H1 (cell line): Measurements from ENCODE around the gene SLC39A7. TPM values are rescaled to one million over a fixed set of nuclear protein-coding genes. Genes with fewer than 3 reads are reported as not detected.
A peak's percentile ranks its signal among the peaks of the same experiment; 100 is the strongest.

Source experiments
- CTCF ChIA-PET: fragments of 300-600 bp; sonication (Branson Sonifier 250); formaldehyde crosslinking; loops from one replicate; lab custom pipeline; 2021; ENCODE audit not compliant: partially characterized antibody; lab: Charles Lee
- POLR2A ChIA-PET: fragments of 300-600 bp; sonication (Branson Sonifier 250); formaldehyde crosslinking; loops from one replicate; lab custom pipeline; 2021; ENCODE audit warnings: inconsistent platforms; ENCODE audit not compliant: partially characterized antibody; lab: Charles Lee
- DNase-seq, 2 experiments: peaks; one replicate each; pipeline versions ENCODE4 v3.0.0 to v3.0.0-alpha.2; 2010 to 2022; ENCODE audit warnings: low spot score in 2 of 2, low read depth in 1 of 2, mixed read lengths in 1 of 2
- FAIRE-seq: peaks from 2 replicates; lab custom pipeline; 2011; peaks lifted over from hg19 to GRCh38; lab: Jason Lieb, UNC
- H2AFZ ChIP-seq: 2 replicates; pipeline ENCODE4 v1.8.1; 2012; ENCODE audit warnings: low read length, inconsistent platforms
- H2AK5ac ChIP-seq: 2 replicates; pipeline ENCODE4 v1.6.1; 2013; ENCODE audit warnings: low read depth, low read length
- H2BK120ac ChIP-seq: replicated peaks from 2 replicates; pipeline ENCODE3; 2013; ENCODE audit warnings: low read depth, low read length, inconsistent platforms
- H2BK12ac ChIP-seq: 2 replicates; pipeline ENCODE4 v1.6.1; 2013; ENCODE audit warnings: low read depth, low read length
- H2BK15ac ChIP-seq: 2 replicates; pipeline ENCODE4 v1.6.1; 2013; ENCODE audit warnings: low read length
- H2BK20ac ChIP-seq: 2 replicates; pipeline ENCODE4 v1.6.1; 2013; ENCODE audit warnings: low read length
- H2BK5ac ChIP-seq: 2 replicates; pipeline ENCODE4 v1.6.1; 2013; ENCODE audit warnings: low read depth, low read length
- H3K14ac ChIP-seq: 2 replicates; pipeline ENCODE4 v1.6.1; 2013; ENCODE audit warnings: inconsistent platforms; ENCODE audit not compliant: insufficient read length
- H3K18ac ChIP-seq: 2 replicates; pipeline ENCODE4 v1.6.1; 2013; ENCODE audit warnings: low read length; ENCODE audit errors: extremely low read depth
- H3K23ac ChIP-seq: 2 replicates; pipeline ENCODE4 v1.6.1; 2013; ENCODE audit warnings: inconsistent platforms; ENCODE audit not compliant: insufficient read length
- H3K23me2 ChIP-seq: 2 replicates; pipeline ENCODE4 v1.6.1; 2013; ENCODE audit warnings: low read depth, low read length
- H3K27ac ChIP-seq: 2 replicates; pipeline ENCODE4 v1.6.1; 2011; ENCODE audit warnings: low read depth, low read length, inconsistent platforms
- H3K27me3 ChIP-seq, 4 experiments: replicated peaks in 1 of 4; 1 replicate in 1 of 4; 2 replicates in 3 of 4; pipeline versions ENCODE4 v1.6.1 to v1.8.1; 2011 to 2013; ENCODE audit warnings: low read length in 3 of 4, mild to moderate bottlenecking in 3 of 4, inconsistent platforms in 2 of 4, mixed read lengths in 2 of 4, moderate library complexity in 1 of 4; ENCODE audit not compliant: control insufficient read depth in 3 of 4, insufficient read depth in 3 of 4; ENCODE audit errors: extremely low read depth in 1 of 4
- H3K36me3 ChIP-seq, 4 experiments: 2 replicates each; pipeline versions ENCODE4 v1.6.1 to v1.8.1; 2011 to 2013; ENCODE audit warnings: mild to moderate bottlenecking in 4 of 4, low read length in 3 of 4, moderate library complexity in 2 of 4, control low read depth in 1 of 4, inconsistent platforms in 1 of 4; ENCODE audit not compliant: insufficient read depth in 4 of 4, control insufficient read depth in 2 of 4
- H3K4ac ChIP-seq: replicated peaks from 2 replicates; pipeline ENCODE3; 2013; ENCODE audit warnings: low read length, low read depth, mixed read lengths, inconsistent platforms; ENCODE audit not compliant: insufficient read length
- H3K4me1 ChIP-seq, 4 experiments: replicated peaks in 1 of 4; 1 replicate in 1 of 4; 2 replicates in 3 of 4; pipeline versions ENCODE4 v1.6.1 to v1.8.1; 2011 to 2013; ENCODE audit warnings: low read length in 3 of 4, inconsistent platforms in 2 of 4, mixed read lengths in 1 of 4; ENCODE audit not compliant: insufficient read depth in 4 of 4, control insufficient read depth in 3 of 4
- H3K4me2 ChIP-seq, 2 experiments: 2 replicates each; pipeline versions ENCODE4 v1.6.1 to v1.8.1; 2011 to 2013; ENCODE audit warnings: low read depth in 2 of 2, low read length in 2 of 2, control low read depth in 1 of 2, inconsistent platforms in 1 of 2, mild to moderate bottlenecking in 1 of 2; ENCODE audit not compliant: insufficient read depth in 1 of 2
- H3K4me3 ChIP-seq, 4 experiments: fragments of 200-600, 300-600 bp in 1 of 4; sonication (generic), shearing (Covaris generic), sonication (Bioruptor Twin) in 1 of 4; 2 replicates each; pipeline versions ENCODE4 v1.5.1 to v1.8.1; 2011 to 2016; ENCODE audit warnings: low read length in 4 of 4, low read depth in 3 of 4, control low read depth in 2 of 4, inconsistent platforms in 2 of 4, mild to moderate bottlenecking in 2 of 4, mixed read lengths in 1 of 4, moderate library complexity in 1 of 4; ENCODE audit not compliant: insufficient read depth in 2 of 4; ENCODE audit errors: extremely low read depth in 1 of 4
- H3K56ac ChIP-seq: replicated peaks from 2 replicates; pipeline ENCODE3; 2013; ENCODE audit warnings: low read depth, mild to moderate bottlenecking, mixed read lengths, low read length, inconsistent platforms; ENCODE audit not compliant: insufficient read length
- H3K79me1 ChIP-seq: 2 replicates; pipeline ENCODE4 v1.6.1; 2013; ENCODE audit warnings: low read depth, low read length, control low read depth
- H3K79me2 ChIP-seq, 2 experiments: 2 replicates each; pipeline versions ENCODE4 v1.6.1 to v1.8.1; 2012 to 2013; ENCODE audit warnings: low read length in 2 of 2, mild to moderate bottlenecking in 2 of 2, inconsistent platforms in 1 of 2; ENCODE audit not compliant: insufficient read depth in 2 of 2, control insufficient read depth in 1 of 2
- H3K9ac ChIP-seq, 4 experiments: replicated peaks in 1 of 4; 1 replicate in 1 of 4; 2 replicates in 3 of 4; pipeline versions ENCODE4 v1.6.1 to v1.8.1; 2011 to 2013; ENCODE audit warnings: low read depth in 3 of 4, low read length in 3 of 4, control low read depth in 2 of 4, mild to moderate bottlenecking in 2 of 4, moderate library complexity in 2 of 4, inconsistent platforms in 1 of 4; ENCODE audit errors: extremely low read depth in 1 of 4
- H3K9me3 ChIP-seq, 2 experiments: 2 replicates each; pipeline versions ENCODE4 v1.6.1 to v1.8.1; 2012 to 2013; ENCODE audit warnings: mild to moderate bottlenecking in 2 of 2, moderate library complexity in 2 of 2, control low read depth in 1 of 2, inconsistent platforms in 1 of 2, low read depth in 1 of 2, low read length in 1 of 2, mixed read lengths in 1 of 2; ENCODE audit not compliant: insufficient read depth in 2 of 2
- H4K20me1 ChIP-seq, 2 experiments: replicated peaks in 1 of 2; 2 replicates each; pipeline versions ENCODE3 to v1.8.1; 2011 to 2013; ENCODE audit warnings: inconsistent platforms in 2 of 2, low read length in 2 of 2, mild to moderate bottlenecking in 1 of 2; ENCODE audit not compliant: insufficient read depth in 2 of 2, control insufficient read depth in 1 of 2
- H4K5ac ChIP-seq: 2 replicates; pipeline ENCODE4 v1.6.1; 2013; ENCODE audit warnings: low read length, low read depth, mixed read lengths, inconsistent platforms; ENCODE audit not compliant: insufficient read length
- H4K8ac ChIP-seq: 2 replicates; pipeline ENCODE4 v1.8.0; 2013; ENCODE audit warnings: mild to moderate bottlenecking, moderate library complexity, low read length, inconsistent platforms; ENCODE audit not compliant: insufficient read depth; ENCODE audit errors: extremely low read depth
- H4K91ac ChIP-seq: replicated peaks from 2 replicates; pipeline ENCODE3; 2013; ENCODE audit warnings: low read length, mixed read lengths, inconsistent platforms; ENCODE audit not compliant: insufficient read length
- CREB1 ChIP-seq: IDR thresholded peaks from 2 replicates; pipeline ENCODE4 v1.6.1; 2012; ENCODE audit warnings: inconsistent platforms
- GABPA ChIP-seq: IDR thresholded peaks from 2 replicates; pipeline ENCODE4 v1.6.1; 2011; ENCODE audit warnings: mild to moderate bottlenecking, low read length, moderate library complexity, borderline replicate concordance; ENCODE audit not compliant: insufficient read depth
- GTF2F1 ChIP-seq: IDR thresholded peaks from 2 replicates; pipeline ENCODE4 v1.6.1; 2012; ENCODE audit warnings: low read depth, low read length, improper control_type of control experiment, borderline replicate concordance
- MAFK ChIP-seq: IDR thresholded peaks from 2 replicates; pipeline ENCODE4 v1.6.1; 2012; ENCODE audit warnings: low read depth, mild to moderate bottlenecking, improper control_type of control experiment, low read length
- NANOG ChIP-seq: IDR thresholded peaks from 2 replicates; pipeline ENCODE4 v1.6.1; 2011; ENCODE audit warnings: low read length, low read depth, mild to moderate bottlenecking, inconsistent platforms; ENCODE audit not compliant: insufficient read depth, poor library complexity, severe bottlenecking
- RAD21 ChIP-seq, 2 experiments: IDR thresholded peaks in 1 of 2; conservative IDR thresholded peaks in 1 of 2; 2 replicates each; pipeline ENCODE4 v1.6.1; 2011; ENCODE audit warnings: low read depth in 2 of 2, low read length in 2 of 2, improper control_type of control experiment in 1 of 2, inconsistent platforms in 1 of 2, mild to moderate bottlenecking in 1 of 2, moderate library complexity in 1 of 2
- SRF ChIP-seq: IDR thresholded peaks from 2 replicates; pipeline ENCODE4 v1.6.1; 2011; ENCODE audit warnings: mild to moderate bottlenecking, low read depth, low read length, moderate library complexity
- TAF1 ChIP-seq: IDR thresholded peaks from 2 replicates; pipeline ENCODE4 v1.6.1; 2011; ENCODE audit warnings: mild to moderate bottlenecking, low read depth, low read length
- TBP ChIP-seq: IDR thresholded peaks from 2 replicates; pipeline ENCODE4 v1.6.1; 2011; ENCODE audit warnings: low read depth, low read length, improper control_type of control experiment
- ZNF274 ChIP-seq: IDR thresholded peaks from 2 replicates; pipeline ENCODE4 v1.7.0; 2012; ENCODE audit warnings: low read length, borderline replicate concordance; ENCODE audit errors: extremely low read depth
- WGBS, 2 experiments: shearing (Covaris generic) in 1 of 2; methylation state at CpG; one replicate each; pipeline versions ENCODE4 v1.1.6 to v1.1.7; 2013 to 2015; ENCODE audit warnings: low lambda C conversion rate in 2 of 2, mixed read lengths in 2 of 2, inconsistent platforms in 1 of 2, low coverage in 1 of 2, missing lambda C conversion rate in 1 of 2; ENCODE audit not compliant: insufficient replicate concordance in 2 of 2, insufficient coverage in 1 of 2, insufficient read length in 1 of 2; ENCODE audit errors: extremely low coverage in 1 of 2, missing lambda C conversion rate in 1 of 2; 5-methylcytosine and 5-hydroxymethylcytosine counted together
- polyA plus RNA-seq, 7 experiments: library from polyadenylated mRNA; depleted of rRNA in 3 of 7; stranded (reverse) in 5 of 7; unstranded in 2 of 7; fragments of >200 nt in 5 of 7; fragments of 200-250 nt in 2 of 7; gene quantifications; 1 replicate in 5 of 7; 2 replicates in 1 of 7; 4 replicates in 1 of 7; pipeline versions ENCODE4 v1.2.1 to v1.2.3, GENCODE V29; 2011 to 2013; ENCODE audit warnings: missing spikeins in 2 of 7, mixed read lengths in 2 of 7
- total RNA-seq: library from RNA; stranded (reverse); fragmentation: NEBNext Ultra II Directional; extraction: Animal tissue kit (Norgen Biotek cat#: 25700); gene quantifications from 2 replicates; pipeline ENCODE4 v1.2.1, GENCODE V29; 2021
- TF ChIP-seq, protein P1 (sequence below): IDR thresholded peaks from 2 replicates; pipeline ENCODE4 v1.6.1; 2012; ENCODE audit warnings: inconsistent platforms

The SLC39A7 gene
- total and polyA plus RNA-seq, 2 of the 8 experiments (the other 6 are each of a cell fraction or from before 2014, with no cell fraction given) = 63.3 to 123 TPM

DNA sequence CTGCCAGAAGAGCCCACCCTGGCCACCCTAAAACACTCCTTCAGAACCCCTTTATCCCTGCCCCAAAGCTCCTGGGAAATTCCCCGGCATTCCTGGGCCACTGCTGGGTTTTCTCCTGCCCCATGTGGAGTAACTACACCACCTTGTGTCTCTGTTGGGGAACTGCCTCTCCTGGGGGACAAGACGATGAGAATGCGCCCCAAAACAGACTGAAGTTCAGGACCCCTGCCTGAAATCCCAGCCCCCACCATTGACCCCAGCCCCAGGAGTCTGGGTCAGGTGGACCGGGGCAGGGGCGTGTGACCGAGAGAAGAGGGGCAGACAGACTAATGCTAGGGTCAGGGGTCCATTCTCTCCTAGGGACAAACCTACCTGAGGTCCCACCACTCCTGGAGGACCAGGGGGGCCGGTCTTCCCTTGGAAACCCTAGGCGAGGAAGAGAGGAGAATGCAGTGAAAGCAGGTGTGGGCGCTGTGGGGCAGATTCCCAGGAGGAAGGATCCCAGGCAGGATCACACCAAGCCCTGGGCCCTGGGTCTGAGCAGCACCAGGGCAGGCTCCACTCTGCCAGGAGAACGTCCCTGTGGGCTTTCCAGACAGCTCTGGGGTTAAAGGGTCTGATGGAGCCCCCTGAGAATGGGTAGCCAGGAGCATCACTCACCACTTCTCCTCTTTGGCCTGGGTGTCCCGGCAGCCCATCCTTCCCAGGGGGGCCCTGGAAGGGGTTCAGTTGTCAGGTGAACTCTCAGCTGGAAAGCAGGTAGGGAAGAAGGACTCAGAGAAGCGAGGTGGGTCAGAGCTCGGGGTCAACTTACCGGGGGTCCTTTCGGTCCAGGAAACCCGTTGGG lies 27.8 kb upstream of the SLC39A7 start:
- Histone ChIP-seq H2AFZ (no peak overlapping the region), H3K36me3 (no peaks in the 10 kb centered on the region), H4K20me1 (peaks cover 0 to 3% of the 10 kb centered on the region in 2 experiments), H2BK120ac (no peak overlapping the region), H3K56ac (no peak overlapping the region), H3K18ac (no peak overlapping the region), H2BK5ac (peak overlapping the region; percentile 52; the same call in 1 of the 2 replicates), H2AK5ac (no peak overlapping the region), H3K4ac (no peak overlapping the region), H4K5ac (no peak overlapping the region), H3K9me3 (no peaks in the 10 kb centered on the region), H3K79me2 (no peaks in the 10 kb centered on the region), H3K79me1 (no peaks in the 10 kb centered on the region), H2BK15ac (no peak overlapping the region), H2BK20ac (no peak overlapping the region), H3K27ac (no peak overlapping the region), H3K4me2 (no peak overlapping the region), H4K91ac (peak overlapping the region; percentile 81), H3K9ac (no peak overlapping the region), H3K27me3 (no peaks in the 10 kb centered on the region), H4K8ac (peak overlapping the region; percentile 11), H3K23me2 (no peaks in the 10 kb centered on the region), H3K4me1 (no peaks in the 10 kb centered on the region; a peak in 2 of 7 replicates), H3K4me3 (no peak overlapping the region), H3K14ac (no peak overlapping the region), H2BK12ac (0 out of 2 replicates have a peak overlapping the region, but pooled peaks have one; percentile 39), H3K23ac (no peak overlapping the region)
- ChIA-PET POLR2A (interaction anchor here (0.6 to 3.8 kb wide), 14 partner anchors 17 to 202 kb away, joined by 3 to 17 read pairs (median 3); partner anchors contain the start of gene RING1), CTCF (interaction anchor here (0.6 to 5.5 kb wide), 37 partner anchors 9 to 282 kb away, joined by 3 to 74 read pairs (median 5); partner anchors contain the start of genes COL11A2 and HLA-DPB1)
- DNase-seq (peak in 1 of 2 experiments; percentile 72), FAIRE-seq (peak; percentile 58)
- WGBS, 2 experiments = 77% methylated on average over 11 of the region's 16 CpGs; no CpG with 5 or more reads in 1 of the 2 experiments
- TF ChIP-seq ZNF274 (no peak), GTF2F1 (no peak), GABPA (peak; percentile 54; the same call in 1 of the 2 replicates), CREB1 (no peak), RAD21 (IDR thresholded peaks at IDR 0.05 in 1 of 2, conservative IDR thresholded peaks at IDR 0.05 in 1 of 2; ENCODE audit: low read depth in 2 of 2, low read length in 2 of 2) (peak; percentile 93 to 97), NANOG (no peak), TAF1 (no peak), MAFK (no peak), SRF (no peak), TBP (no peak)
- TF ChIP-seq, protein P1, sequence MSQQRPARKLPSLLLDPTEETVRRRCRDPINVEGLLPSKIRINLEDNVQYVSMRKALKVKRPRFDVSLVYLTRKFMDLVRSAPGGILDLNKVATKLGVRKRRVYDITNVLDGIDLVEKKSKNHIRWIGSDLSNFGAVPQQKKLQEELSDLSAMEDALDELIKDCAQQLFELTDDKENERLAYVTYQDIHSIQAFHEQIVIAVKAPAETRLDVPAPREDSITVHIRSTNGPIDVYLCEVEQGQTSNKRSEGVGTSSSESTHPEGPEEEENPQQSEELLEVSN = no peak
